RWPE1 (cell line): Measurements from ENCODE around the gene GFER.
"Not testable (repeated sequence)": the region's sequence is repeated elsewhere in the genome, so short reads cannot be mapped to it uniquely, and the experiment has no call there.

ENCODE experiments used
- CTCF ChIA-PET: fragments of 350-600 bp; sonication (Branson Sonifier 250); formaldehyde crosslinking; extraction: SDS; loops from one replicate; lab custom pipeline; 2021; lab: Yijun Ruan, JAX
- POLR2A ChIA-PET: fragments of 400-600 bp; formaldehyde crosslinking; extraction: SDS; loops from one replicate; lab custom pipeline; 2020; ENCODE audit warnings: antibody characterized with exemption; ENCODE audit not compliant: low non-redundant PET; lab: Yijun Ruan, JAX
- DNase-seq: peaks from one replicate; pipeline ENCODE4 v3.0.0; 2012; ENCODE audit warnings: low spot score
- H3K27ac ChIP-seq: fragments of 450-650 bp; 2 replicates; pipeline ENCODE4 v1.5.1; 2017
- CTCF ChIP-seq: fragments of 450-650 bp; conservative IDR thresholded peaks from 2 replicates; pipeline ENCODE4 v1.5.1; 2017; ENCODE audit warnings: low read depth, mild to moderate bottlenecking

The GFER gene

GRCh38 chr16:1958715-1959268 lies 25.2 kb upstream of the GFER start:
- no peak for TF ChIP-seq CTCF
- POLR2A ChIA-PET = no interaction called here
- H3K27ac ChIP-seq = peak overlapping the region; percentile 94
- DNase-seq = no peak
- CTCF ChIA-PET = no interaction called here

GRCh38 chr16:1959269-1960039 lies 24.5 kb upstream of the GFER start, which contains the start of gene NDUFB10:
Gene NDUFB10 (plus strand): TSS chr16:1959538. CDS start chr16:1959625, 87 bp downstream.
- TF ChIP-seq CTCF = peak; percentile 90
- peak within 1 kb of the TSS; percentile 94 for H3K27ac ChIP-seq
- POLR2A ChIA-PET = interaction anchor here (0.6 kb wide), 1 partner anchor 16 kb away, joined by 3 read pairs; no protein-coding TSS in a partner anchor
- no peak for DNase-seq
- CTCF ChIA-PET = no interaction called here

- ChIA-PET CTCF (interaction anchor here (0.6 kb wide), 1 partner anchor 134 kb away, joined by 3 read pairs; no protein-coding TSS in a partner anchor), POLR2A (no interaction called here)
- DNase-seq = no peak
- no peak for TF ChIP-seq CTCF
- H3K27ac ChIP-seq = peak overlapping the region; percentile 94
Measured at GRCh38 chr16:1960665-1961630, 23.0 kb upstream of the GFER start.

GRCh38 chr16:1961651-1962067 lies 22.3 kb upstream of the GFER start:
- ChIA-PET CTCF (no interaction called here), POLR2A (no interaction called here)
- peak overlapping the region; percentile 94 for H3K27ac ChIP-seq
- no peak for DNase-seq
- no peak for TF ChIP-seq CTCF

GRCh38 chr16:1962161-1963153 lies 21.5 kb upstream of the GFER start:
- CTCF ChIA-PET, POLR2A ChIA-PET, DNase-seq: not testable (repeated sequence)
- H3K27ac ChIP-seq = peak overlapping the region; percentile 94

- POLR2A ChIA-PET = interaction anchor here (0.5 to 1.9 kb wide), 6 partner anchors 12 to 1204 kb away, joined by 3 to 8 read pairs (median 3); no protein-coding TSS in a partner anchor
- peak overlapping the region; percentile 94 for H3K27ac ChIP-seq
- CTCF ChIA-PET = no interaction called here
- no peak for TF ChIP-seq CTCF
- no peak for DNase-seq
Measured at GRCh38 chr16:1963806-1964505, 20.0 kb upstream of the GFER start.
